Measurements from ENCODE around the gene IL10. TPM values are rescaled to one million over a fixed set of nuclear protein-coding genes. Genes with fewer than 3 reads are reported as not detected.
"Not testable (repeated sequence)": the region's sequence is repeated elsewhere in the genome, so short reads cannot be mapped to it uniquely, and the experiment has no call there.

Gene IL10
- total RNA-seq, 4 donors from 2014 or later = 0.34 to 2.3 (median 1.6) TPM

GRCh38 chr1:206784471-206784903, 12.2 kb upstream of the IL10 start:
- H3K4me1 ChIP-seq = no peaks in the 10 kb centered on the region
- no peak overlapping the region for H3K4me3 ChIP-seq (replicated peaks in 1 of 3)
- DNase-seq = no peak
- WGBS, 2 donors = 86 to 88% methylated on average over 17 of the region's 17 CpGs
- H3K27me3 ChIP-seq = no peaks in the 10 kb centered on the region
- H3K27ac ChIP-seq = no peak overlapping the region
- intact Hi-C loops (cut with DNase I) = no loop called here
- no peaks in the 10 kb centered on the region for H3K36me3 ChIP-seq
- no peaks in the 10 kb centered on the region for H3K9me3 ChIP-seq
- TF ChIP-seq CTCF (IDR thresholded peaks at IDR 0.05) (no peak), POLR2A (IDR thresholded peaks at IDR 0.05) (no peak)

GRCh38 chr1:206783506-206783905, 11.2 kb upstream of the IL10 start:
- no peak overlapping the region for H3K27ac ChIP-seq
- intact Hi-C loops (cut with DNase I) = no loop called here
- no peaks in the 10 kb centered on the region for H3K36me3 ChIP-seq
- no peak for DNase-seq
- H3K4me1 ChIP-seq = no peaks in the 10 kb centered on the region
- no peaks in the 10 kb centered on the region for H3K9me3 ChIP-seq
- H3K4me3 ChIP-seq (replicated peaks in 1 of 3) = no peak overlapping the region
- H3K27me3 ChIP-seq = no peaks in the 10 kb centered on the region
- no peak for TF ChIP-seq POLR2A (IDR thresholded peaks at IDR 0.05)
- no peak for TF ChIP-seq CTCF (IDR thresholded peaks at IDR 0.05)
- 78 to 84% methylated on average over 7 of the region's 7 CpGs for WGBS, 2 donors

DNA sequence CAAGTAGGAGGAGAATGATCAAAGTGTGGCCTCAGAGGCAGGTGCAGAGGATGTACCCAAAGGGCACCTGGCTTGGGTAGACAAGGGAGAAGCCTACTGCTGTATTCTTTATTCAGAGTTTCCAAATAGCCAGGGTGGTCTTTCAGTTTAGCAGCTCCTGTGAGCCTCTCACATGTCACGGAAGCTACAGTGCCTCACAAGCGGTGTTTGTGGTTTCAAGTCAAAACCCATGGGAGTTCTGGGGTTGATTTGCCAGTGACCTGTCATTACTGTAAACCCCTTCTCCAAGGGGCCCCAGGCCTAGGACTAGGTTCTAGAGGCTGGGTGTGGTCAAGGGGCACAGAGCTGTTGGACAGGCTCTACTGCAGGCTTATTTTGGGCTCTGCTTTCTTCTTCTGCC, 10.2 kb upstream of the IL10 start:
- Histone ChIP-seq H3K4me1 (no peaks in the 10 kb centered on the region), H3K36me3 (no peaks in the 10 kb centered on the region), H3K9me3 (no peaks in the 10 kb centered on the region), H3K4me3 (replicated peaks in 1 of 3) (no peak overlapping the region), H3K27ac (no peak overlapping the region), H3K27me3 (no peaks in the 10 kb centered on the region)
- intact Hi-C loops (cut with DNase I) = no loop called here
- no peak for DNase-seq
- WGBS, 2 donors = 94 to 100% methylated on average over 2 of the region's 2 CpGs
- TF ChIP-seq CTCF (IDR thresholded peaks at IDR 0.05) = no peak
- no peak for TF ChIP-seq POLR2A (IDR thresholded peaks at IDR 0.05)

- DNase-seq = no peak
- intact Hi-C loops (cut with DNase I) = no loop called here
- no peaks in the 10 kb centered on the region for H3K36me3 ChIP-seq
- no peaks in the 10 kb centered on the region for H3K9me3 ChIP-seq
- H3K27ac ChIP-seq = no peak overlapping the region
- 73 to 85% methylated on average over 2 of the region's 2 CpGs for WGBS, 2 donors
- no peak overlapping the region for H3K4me3 ChIP-seq (replicated peaks in 1 of 3)
- no peaks in the 10 kb centered on the region for H3K4me1 ChIP-seq
- TF ChIP-seq POLR2A (IDR thresholded peaks at IDR 0.05) = no peak
- no peak for TF ChIP-seq CTCF (IDR thresholded peaks at IDR 0.05)
- H3K27me3 ChIP-seq = no peaks in the 10 kb centered on the region
These were observed 7.3 kb upstream of the IL10 start for GRCh38 chr1:206779638-206780037.

DNA sequence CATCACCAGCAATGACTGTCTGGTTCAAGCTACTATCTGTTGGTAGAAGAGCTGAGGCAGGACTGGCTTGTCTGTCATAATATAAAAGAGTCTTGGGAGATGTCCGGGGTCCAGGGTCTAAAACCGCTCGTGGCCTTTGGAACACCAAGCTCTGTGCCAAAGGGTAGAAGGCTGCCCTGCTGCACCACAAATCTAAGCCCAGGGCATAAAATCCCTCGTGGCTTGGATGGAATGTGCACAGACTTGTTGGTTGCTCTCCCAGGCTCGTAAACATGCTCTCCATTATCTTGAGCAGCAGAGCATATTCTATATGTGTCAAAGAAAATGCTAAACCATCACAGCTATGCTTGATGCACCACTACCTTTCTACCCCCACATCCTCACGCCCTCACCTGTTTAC, 6.6 kb upstream of the IL10 start:
- WGBS, 2 donors = 80% methylated on average over 6 of the region's 6 CpGs

GRCh38 chr1:206778031-206778430, 5.7 kb upstream of the IL10 start:
- no peaks in the 10 kb centered on the region for H3K36me3 ChIP-seq
- no peaks in the 10 kb centered on the region for H3K4me1 ChIP-seq
- no peaks in the 10 kb centered on the region for H3K27me3 ChIP-seq
- no peak overlapping the region for H3K4me3 ChIP-seq (replicated peaks in 1 of 3)
- no peaks in the 10 kb centered on the region for H3K9me3 ChIP-seq
- no peak for DNase-seq
- 57 to 77% methylated on average over 3 to 7 of the region's 7 CpGs for WGBS, 2 donors
- no peak overlapping the region for H3K27ac ChIP-seq
- intact Hi-C loops (cut with DNase I) = no loop called here
- TF ChIP-seq POLR2A (IDR thresholded peaks at IDR 0.05) (no peak), CTCF (IDR thresholded peaks at IDR 0.05) (no peak)

More for the DNA sequence above, 6.6 kb upstream of the IL10 start:
- intact Hi-C loops (cut with DNase I); H3K4me1 ChIP-seq; H3K36me3 ChIP-seq; H3K27me3 ChIP-seq; H3K27ac ChIP-seq; H3K9me3 ChIP-seq; DNase-seq; H3K4me3 ChIP-seq (replicated peaks in 1 of 3): not testable (repeated sequence)
